Body of pancreas (tissue), 4 donors: Measurements from ENCODE around the gene MAD2L2. TPM values are rescaled to one million over a fixed set of nuclear protein-coding genes. Genes with fewer than 3 reads are reported as not detected.

Source experiments
- ATAC-seq: fragments of 150-250 bp; one replicate; pipeline ENCODE4 v1.9.1; 2016
- DNase-seq, 4 donors: peaks; one replicate each; pipeline ENCODE4 v3.0.0-alpha.2; 2019
- H3K27ac ChIP-seq, 4 donors: fragments of 200-600 bp; sonication (generic); 1 replicate in 3 of 4; 2 replicates in 1 of 4; pipeline versions ENCODE4 v1.5.1 to v1.6.1; 2016 to 2019; ENCODE audit warnings: mild to moderate bottlenecking in 1 of 4, mixed read lengths in 1 of 4, moderate library complexity in 1 of 4
- H3K27me3 ChIP-seq, 2 donors: fragments of 200-600 bp; sonication (generic); one replicate each; pipeline ENCODE4 v1.6.0; 2016; ENCODE audit warnings: mild to moderate bottlenecking in 1 of 2
- H3K36me3 ChIP-seq, 2 donors: fragments of 200-600 bp; sonication (generic); replicated peaks in 1 of 2; 2 replicates each; pipeline ENCODE4 v1.5.1; 2016; ENCODE audit warnings: low read depth in 2 of 2; ENCODE audit not compliant: insufficient read depth in 1 of 2
- H3K4me1 ChIP-seq: fragments of 200-600 bp; sonication (generic); one replicate; pipeline ENCODE4 v1.6.0; 2016
- H3K4me3 ChIP-seq, 2 donors: fragments of 200-600 bp; sonication (generic); 1 replicate in 1 of 2; 2 replicates in 1 of 2; pipeline ENCODE4 v1.5.1; 2016 to 2019
- H3K9me3 ChIP-seq, 3 donors: fragments of 200-600 bp; sonication (generic); 1 replicate in 2 of 3; 2 replicates in 1 of 3; pipeline ENCODE4 v1.5.1; 2016
- CTCF ChIP-seq, 7 experiments: fragments of 450-650 bp in 4 of 7; fragments of 200-600 bp in 3 of 7; sonication (generic) in 3 of 7; IDR thresholded peaks; one replicate each; pipeline ENCODE4 v1.5.1; 2016 to 2019; ENCODE audit warnings: antibody characterized with exemption in 7 of 7
- POLR2A ChIP-seq, 3 donors: fragments of 450-650 bp; IDR thresholded peaks; one replicate each; pipeline ENCODE4 v1.6.1; 2016; ENCODE audit warnings: antibody characterized with exemption in 3 of 3, mild to moderate bottlenecking in 2 of 3
- WGBS, 2 donors: methylation state at CpG; one replicate each; pipeline ENCODE4 v1.1.5; 2017; 5-methylcytosine and 5-hydroxymethylcytosine counted together
- intact Hi-C: fragments of 100-400 bp; cut with DNase I; formaldehyde crosslinking; loops from one replicate; pipeline ENCODE4 v1.15.1; 2023
- total RNA-seq, 2 donors: library from RNA; depleted of rRNA; stranded (reverse); fragments of >200 nt; gene quantifications; one replicate each; pipeline ENCODE4 v1.1.0, GENCODE V29; 2016

Gene MAD2L2
- total RNA-seq, 2 donors from 2014 or later, result 6.9 to 31.6 TPM

GRCh38 chr1:11720525-11720924 is 39.6 kb upstream of the MAD2L2 start:
- no peak for TF ChIP-seq CTCF (IDR thresholded peaks at IDR 0.05)
- TF ChIP-seq POLR2A (IDR thresholded peaks at IDR 0.05), result no peak
- DNase-seq, result no peak

GRCh38 chr1:11720033-11720376 is 39.1 kb upstream of the MAD2L2 start:
- no peak for TF ChIP-seq POLR2A (IDR thresholded peaks at IDR 0.05)
- peak in 1 of 7 experiments; percentile 16 for TF ChIP-seq CTCF (IDR thresholded peaks at IDR 0.05)
- DNase-seq (no peak), ATAC-seq (no peak)

More at GRCh38 chr1:11720525-11720924, 39.6 kb upstream of the MAD2L2 start:
- no peak for ATAC-seq
- 48 to 64% methylated on average over 4 of the region's 4 CpGs for WGBS, 2 donors
- intact Hi-C loops, result no loop called here
- Histone ChIP-seq H3K4me3 (no peak overlapping the region), H3K27ac (no peak overlapping the region), H3K4me1 (peaks cover 12% of the 10 kb centered on the region), H3K27me3 (no peaks in the 10 kb centered on the region), H3K36me3 (no peaks in the 10 kb centered on the region), H3K9me3 (no peaks in the 10 kb centered on the region)

GRCh38 chr1:11719313-11720032 is 38.5 kb upstream of the MAD2L2 start:
- no peaks in the 10 kb centered on the region for H3K36me3 ChIP-seq
- ATAC-seq, result peak; percentile 86
- H3K27ac ChIP-seq, result peak overlapping the region in 3 of 4 donors; percentile 11 to 71 (median 63)
- H3K9me3 ChIP-seq, result no peaks in the 10 kb centered on the region
- peaks cover 12% of the 10 kb centered on the region for H3K4me1 ChIP-seq
- TF ChIP-seq POLR2A (IDR thresholded peaks at IDR 0.05) (peak in 2 of 3 donors; percentile 6 to 28), CTCF (IDR thresholded peaks at IDR 0.05) (peak; percentile 88 to 96 (median 95))
- intact Hi-C loops, result loop anchor here (5.0 kb wide), 1 partner anchor 72 kb away; no protein-coding TSS in a partner anchor
- WGBS, 2 donors, result 5 to 26% methylated on average over 13 to 44 of the region's 44 CpGs
- H3K4me3 ChIP-seq, result no peak overlapping the region
- no peaks in the 10 kb centered on the region for H3K27me3 ChIP-seq
- DNase-seq, result peak; percentile 82 to 87 (median 85)

More at GRCh38 chr1:11720033-11720376, 39.1 kb upstream of the MAD2L2 start:
- H3K4me3 ChIP-seq, result no peak overlapping the region
- peaks cover 12% of the 10 kb centered on the region for H3K4me1 ChIP-seq
- H3K27ac ChIP-seq, result peak overlapping the region in 1 of 4 donors; percentile 63
- H3K9me3 ChIP-seq, result no peaks in the 10 kb centered on the region
- 41 to 45% methylated on average over 5 to 12 of the region's 12 CpGs for whole genome bisulfite sequencing, 2 donors
- H3K27me3 ChIP-seq, result no peaks in the 10 kb centered on the region
- intact Hi-C loops, result no loop called here
- no peaks in the 10 kb centered on the region for H3K36me3 ChIP-seq

- Histone ChIP-seq H3K27me3 (no peaks in the 10 kb centered on the region), H3K4me3 (no peak overlapping the region), H3K27ac (no peak overlapping the region), H3K9me3 (no peaks in the 10 kb centered on the region), H3K4me1 (peaks cover 10% of the 10 kb centered on the region), H3K36me3 (no peaks in the 10 kb centered on the region)
- ATAC-seq (no peak), DNase-seq (no peak)
- no peak for TF ChIP-seq CTCF (IDR thresholded peaks at IDR 0.05)
- no peak for TF ChIP-seq POLR2A (IDR thresholded peaks at IDR 0.05)
- intact Hi-C loops, result loop anchor here (5.0 kb wide), 1 partner anchor 68 kb away; no protein-coding TSS in a partner anchor
- 76 to 78% methylated on average over 10 to 24 of the region's 24 CpGs for WGBS, 2 donors
These were observed 34.1 kb upstream of the MAD2L2 start for GRCh38 chr1:11714831-11715575.
